ENCODE results near the gene SLC7A11. TPM values are rescaled to one million over a fixed set of nuclear protein-coding genes. Genes with fewer than 3 reads are reported as not detected.

Gene SLC7A11
- total RNA-seq, 1 experiment from 2014 or later = 40.6 TPM

DNA sequence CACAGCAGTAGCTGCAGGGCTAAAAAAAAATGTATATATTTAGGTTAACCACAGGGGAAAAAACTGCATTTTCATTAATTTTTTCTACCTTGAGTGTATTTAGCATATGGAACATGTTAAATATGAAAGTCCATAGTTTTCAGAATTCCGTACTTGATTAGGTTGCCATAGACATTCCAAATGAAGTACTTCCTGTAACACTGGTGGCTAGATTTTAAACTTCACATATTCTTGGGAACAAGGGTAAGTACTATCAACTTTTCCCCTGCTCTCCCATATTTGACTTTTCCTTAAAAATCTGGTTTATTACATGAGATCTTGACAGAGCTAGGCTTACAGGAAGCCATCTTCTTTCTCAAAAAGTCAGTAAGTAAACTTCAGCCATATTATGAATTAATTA lies 9.8 kb downstream of the SLC7A11 start:
- Histone ChIP-seq H3K27ac (ENCODE audit: low read depth, low read length, poor library complexity, severe bottlenecking) (peak overlapping the region; percentile 26), H3K27me3 (replicated peaks; ENCODE audit: insufficient read depth, low read depth, low read length, poor library complexity) (no peaks in the 10 kb centered on the region), H3K9me3 (ENCODE audit: low read depth, low read length, poor library complexity, severe bottlenecking) (no peaks in the 10 kb centered on the region), H3K4me1 (ENCODE audit: insufficient read depth, low read length, poor library complexity, severe bottlenecking) (peaks cover 50% of the 10 kb centered on the region), H3K4me3 (ENCODE audit: low read depth, low read length, poor library complexity, severe bottlenecking) (no peak overlapping the region), H3K36me3 (ENCODE audit: insufficient read depth, low read length, poor library complexity, severe bottlenecking) (peaks cover 61% of the 10 kb centered on the region)
- CTCF ChIA-PET = no interaction called here
- BruUV-seq (replicated peaks) = no TSS peak
- no peak for DNase-seq (ENCODE audit: low spot score)
- intact Hi-C loops (cut with micrococcal nuclease; ENCODE audit: unreplicated experiment) = no loop called here
- TF ChIP-seq CTCF (conservative IDR thresholded peaks at IDR 0.05; ENCODE audit: low read depth, low read length) (no peak), EZH2 (IDR thresholded peaks at IDR 0.05; ENCODE audit: borderline replicate concordance, low read depth, low read length, poor library complexity, severe bottlenecking) (no peak)
- POLR2A ChIA-PET (ENCODE audit: low non-redundant PET) = interaction anchor here (0.8 kb wide), 1 partner anchor 10 kb away, joined by 4 read pairs; the partner anchor contains the start of gene SLC7A11

GRCh38 chr4:138230048-138230447 lies 12.1 kb downstream of the SLC7A11 start:
- H3K4me3 ChIP-seq (ENCODE audit: low read depth, low read length, poor library complexity, severe bottlenecking) = no peak overlapping the region
- no peak for DNase-seq (ENCODE audit: low spot score)
- no peak for TF ChIP-seq CTCF (conservative IDR thresholded peaks at IDR 0.05; ENCODE audit: low read depth, low read length)
- TF ChIP-seq EZH2 (IDR thresholded peaks at IDR 0.05; ENCODE audit: borderline replicate concordance, low read depth, low read length, poor library complexity, severe bottlenecking) = no peak
- POLR2A ChIA-PET (ENCODE audit: low non-redundant PET) = no interaction called here
- H3K27ac ChIP-seq (ENCODE audit: low read depth, low read length, poor library complexity, severe bottlenecking) = peak overlapping the region; percentile 43
- H3K27me3 ChIP-seq (replicated peaks; ENCODE audit: insufficient read depth, low read depth, low read length, poor library complexity) = no peaks in the 10 kb centered on the region
- no peaks in the 10 kb centered on the region for H3K9me3 ChIP-seq (ENCODE audit: low read depth, low read length, poor library complexity, severe bottlenecking)
- CTCF ChIA-PET = no interaction called here
- intact Hi-C loops (cut with micrococcal nuclease; ENCODE audit: unreplicated experiment) = no loop called here
- H3K36me3 ChIP-seq (ENCODE audit: insufficient read depth, low read length, poor library complexity, severe bottlenecking) = peaks cover 65% of the 10 kb centered on the region
- peaks cover 58% of the 10 kb centered on the region for H3K4me1 ChIP-seq (ENCODE audit: insufficient read depth, low read length, poor library complexity, severe bottlenecking)
- BruUV-seq (replicated peaks) = no TSS peak

GRCh38 chr4:138229160-138229559 lies 13.0 kb downstream of the SLC7A11 start:
- H3K36me3 ChIP-seq (ENCODE audit: insufficient read depth, low read length, poor library complexity, severe bottlenecking) = peaks cover 57% of the 10 kb centered on the region
- peaks cover 58% of the 10 kb centered on the region for H3K4me1 ChIP-seq (ENCODE audit: insufficient read depth, low read length, poor library complexity, severe bottlenecking)
- POLR2A ChIA-PET (ENCODE audit: low non-redundant PET) = no interaction called here
- no peaks in the 10 kb centered on the region for H3K27me3 ChIP-seq (replicated peaks; ENCODE audit: insufficient read depth, low read depth, low read length, poor library complexity)
- CTCF ChIA-PET = no interaction called here
- no peak overlapping the region for H3K4me3 ChIP-seq (ENCODE audit: low read depth, low read length, poor library complexity, severe bottlenecking)
- no peak for DNase-seq (ENCODE audit: low spot score)
- no peaks in the 10 kb centered on the region for H3K9me3 ChIP-seq (ENCODE audit: low read depth, low read length, poor library complexity, severe bottlenecking)
- H3K27ac ChIP-seq (ENCODE audit: low read depth, low read length, poor library complexity, severe bottlenecking) = peak overlapping the region; percentile 43
- intact Hi-C loops (cut with micrococcal nuclease; ENCODE audit: unreplicated experiment) = no loop called here
- BruUV-seq (replicated peaks) = no TSS peak
- TF ChIP-seq EZH2 (IDR thresholded peaks at IDR 0.05; ENCODE audit: borderline replicate concordance, low read depth, low read length, poor library complexity, severe bottlenecking) (no peak), CTCF (conservative IDR thresholded peaks at IDR 0.05; ENCODE audit: low read depth, low read length) (no peak)

Measured in A673 (cell line).